ENCODE data around the gene MGMT. TPM values are rescaled to one million over a fixed set of nuclear protein-coding genes. Genes with fewer than 3 reads are reported as not detected.

Gene MGMT
- total RNA-seq, 1 experiment from 2014 or later: 11.5 TPM

GRCh38 chr10:129658376-129659072 lies 191.5 kb downstream of the MGMT start:
- CTCF ChIA-PET: interaction anchor here (0.8 to 1.4 kb wide), 2 partner anchors 12 to 160 kb away, joined by 3 to 4 read pairs; no protein-coding TSS in a partner anchor
- no TSS peak for BruUV-seq (replicated peaks)
- Histone ChIP-seq H3K9me2 (ENCODE audit: insufficient read depth) (no peaks in the 10 kb centered on the region), H3K4me3 (replicated peaks in 1 of 2; ENCODE audit: low read depth in 1 of 2, low read length in 2 of 2) (no peak overlapping the region), H3K27me3 (ENCODE audit: insufficient read depth, low read length) (no peaks in the 10 kb centered on the region), H3K4me2 (ENCODE audit: low read length) (no peak overlapping the region), H3K27ac (ENCODE audit: low read depth, low read length) (no peak overlapping the region), H3K79me2 (ENCODE audit: insufficient read depth, low read length) (no peaks in the 10 kb centered on the region), H3K9ac (ENCODE audit: low read length) (no peak overlapping the region), H2AFZ (ENCODE audit: low read depth, low read length, poor library complexity, severe bottlenecking) (no peak overlapping the region), H4K20me1 (ENCODE audit: insufficient read depth) (no peaks in the 10 kb centered on the region), H3K4me1 (ENCODE audit: control insufficient read depth in 1 of 2, insufficient read depth in 2 of 2, low read length in 2 of 2) (no peaks in the 10 kb centered on the region), H3K9me3 (ENCODE audit: control insufficient read depth in 1 of 2, insufficient read depth in 1 of 2, low read depth in 1 of 2, low read length in 2 of 2) (no peaks in the 10 kb centered on the region), H3K36me3 (ENCODE audit: control insufficient read depth in 1 of 2, insufficient read depth in 2 of 2, low read length in 2 of 2) (no peaks in the 10 kb centered on the region)
- POLR2A ChIA-PET: no interaction called here
- peak; percentile 74 for ATAC-seq
- no peak for DNase-seq (ENCODE audit: low read depth, low spot score)
- RAD21 ChIA-PET (ENCODE audit: low non-redundant PET in 1 of 2, low total read pairs in 2 of 2, uncharacterized antibody in 2 of 2, unreplicated experiment in 2 of 2): no interaction called here
- TF ChIP-seq ZBTB33 (IDR thresholded peaks at IDR 0.05; ENCODE audit: extremely low read depth, insufficient replicate concordance, low read length): no peak
- no peak for TF ChIP-seq TCF7L2 (IDR thresholded peaks at IDR 0.05; ENCODE audit: borderline replicate concordance, extremely low read depth, insufficient read depth, insufficient read length)
- TF ChIP-seq EGR1 (IDR thresholded peaks at IDR 0.05; ENCODE audit: low read depth): no peak
- TF ChIP-seq CTCF (IDR thresholded peaks at IDR 0.05 in 2 of 3, conservative IDR thresholded peaks at IDR 0.05 in 1 of 3; ENCODE audit: borderline replicate concordance in 1 of 3, insufficient read depth in 1 of 3, low read depth in 2 of 3, low read length in 2 of 3): peak; percentile 22 to 62 (median 55); a peak in 5 of 6 replicates
- TF ChIP-seq POLR2AphosphoS5 (IDR thresholded peaks at IDR 0.05; ENCODE audit: low read depth, low read length): no peak
- TF ChIP-seq RAD21 (IDR thresholded peaks at IDR 0.05; ENCODE audit: low read depth): peak; percentile 52
- no peak for TF ChIP-seq SP1 (IDR thresholded peaks at IDR 0.05; ENCODE audit: low read depth)
- intact Hi-C loops (cut with micrococcal nuclease): no loop called here
